ENCODE data around the gene ALDH1L1.

The ALDH1L1 gene

GRCh38 chr3:126180477-126181397 lies at the start of gene ALDH1L1:
TSS of gene ALDH1L1 (minus strand) at chr3:126180586. CDS start at chr3:126160979, 19,607 bp downstream.
- DNase-seq: no peak

GRCh38 chr3:126226374-126226773 lies 46.0 kb upstream of the ALDH1L1 start:
- DNase-seq: no peak

GRCh38 chr3:126216416-126216815 lies 36.0 kb upstream of the ALDH1L1 start:
- no peak for DNase-seq

GRCh38 chr3:126213379-126214028 lies 33.1 kb upstream of the ALDH1L1 start:
- no peak for DNase-seq

- no peak for DNase-seq
Measured at GRCh38 chr3:126212620-126213378, 32.4 kb upstream of the ALDH1L1 start.

- no peak for DNase-seq
Measured at GRCh38 chr3:126212250-126212619, 31.8 kb upstream of the ALDH1L1 start.

GRCh38 chr3:126211569-126211968 lies 31.2 kb upstream of the ALDH1L1 start:
- DNase-seq: no peak

GRCh38 chr3:126210606-126211005 lies 30.2 kb upstream of the ALDH1L1 start:
- no peak for DNase-seq

- no peak for DNase-seq
Measured at GRCh38 chr3:126209741-126210140, 29.4 kb upstream of the ALDH1L1 start.

- DNase-seq: no peak
Measured at GRCh38 chr3:126208606-126209256, 28.3 kb upstream of the ALDH1L1 start.

GRCh38 chr3:126208182-126208581 lies 27.8 kb upstream of the ALDH1L1 start:
- no peak for DNase-seq

GRCh38 chr3:126207166-126207565 lies 26.8 kb upstream of the ALDH1L1 start:
- DNase-seq: no peak

GRCh38 chr3:126205717-126206655 lies 25.6 kb upstream of the ALDH1L1 start:
- DNase-seq: no peak

- no peak for DNase-seq
Measured at GRCh38 chr3:126202680-126203079, 22.3 kb upstream of the ALDH1L1 start.

GRCh38 chr3:126202276-126202675 lies 21.9 kb upstream of the ALDH1L1 start:
- no peak for DNase-seq

- DNase-seq: no peak
Measured at GRCh38 chr3:126201168-126201567, 20.8 kb upstream of the ALDH1L1 start.

- DNase-seq: no peak
Measured at GRCh38 chr3:126200534-126200933, 20.1 kb upstream of the ALDH1L1 start.

GRCh38 chr3:126199256-126199655 lies 18.9 kb upstream of the ALDH1L1 start:
- DNase-seq: no peak

GRCh38 chr3:126197854-126198584 lies 17.6 kb upstream of the ALDH1L1 start:
- peak in 1 of 2 donors; percentile 12 for DNase-seq

GRCh38 chr3:126197343-126197742 lies 17.0 kb upstream of the ALDH1L1 start:
- DNase-seq: no peak

GRCh38 chr3:126194713-126195305 lies 14.4 kb upstream of the ALDH1L1 start:
- no peak for DNase-seq
